Measurements from ENCODE around the gene ALK.

DNA sequence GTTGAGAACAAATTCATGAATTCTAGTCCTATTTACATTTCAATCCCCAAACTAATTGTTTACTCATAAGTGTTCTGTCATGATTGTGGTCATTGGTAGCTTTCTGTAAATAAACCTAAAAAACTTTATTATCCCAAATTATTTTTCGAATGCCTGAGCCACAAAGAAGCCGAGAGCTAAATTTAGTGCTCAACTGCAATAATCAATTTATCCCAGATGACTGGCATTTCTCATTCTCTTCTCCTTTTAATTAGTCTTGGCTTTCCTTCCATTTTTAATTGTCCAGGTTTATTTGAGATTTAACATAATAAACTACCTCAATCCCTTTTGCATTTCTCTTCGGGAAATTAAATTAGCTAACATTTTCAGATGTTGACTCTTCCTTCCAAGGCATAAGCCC is 308.3 kb downstream of the ALK start:
- TF ChIP-seq, protein P1, sequence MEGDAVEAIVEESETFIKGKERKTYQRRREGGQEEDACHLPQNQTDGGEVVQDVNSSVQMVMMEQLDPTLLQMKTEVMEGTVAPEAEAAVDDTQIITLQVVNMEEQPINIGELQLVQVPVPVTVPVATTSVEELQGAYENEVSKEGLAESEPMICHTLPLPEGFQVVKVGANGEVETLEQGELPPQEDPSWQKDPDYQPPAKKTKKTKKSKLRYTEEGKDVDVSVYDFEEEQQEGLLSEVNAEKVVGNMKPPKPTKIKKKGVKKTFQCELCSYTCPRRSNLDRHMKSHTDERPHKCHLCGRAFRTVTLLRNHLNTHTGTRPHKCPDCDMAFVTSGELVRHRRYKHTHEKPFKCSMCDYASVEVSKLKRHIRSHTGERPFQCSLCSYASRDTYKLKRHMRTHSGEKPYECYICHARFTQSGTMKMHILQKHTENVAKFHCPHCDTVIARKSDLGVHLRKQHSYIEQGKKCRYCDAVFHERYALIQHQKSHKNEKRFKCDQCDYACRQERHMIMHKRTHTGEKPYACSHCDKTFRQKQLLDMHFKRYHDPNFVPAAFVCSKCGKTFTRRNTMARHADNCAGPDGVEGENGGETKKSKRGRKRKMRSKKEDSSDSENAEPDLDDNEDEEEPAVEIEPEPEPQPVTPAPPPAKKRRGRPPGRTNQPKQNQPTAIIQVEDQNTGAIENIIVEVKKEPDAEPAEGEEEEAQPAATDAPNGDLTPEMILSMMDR (IDR thresholded peaks at IDR 0.05) = no peak
- no peak for TF ChIP-seq POLR2A (IDR thresholded peaks at IDR 0.05)
